ENCODE results near the gene CDKN2D. TPM values are rescaled to one million over a fixed set of nuclear protein-coding genes. Genes with fewer than 3 reads are reported as not detected.
"Not testable (repeated sequence)": the region's sequence is repeated elsewhere in the genome, so short reads cannot be mapped to it uniquely, and the experiment has no call there.

The CDKN2D gene
- total and polyA plus RNA-seq, 2 of the 8 experiments (the other 6 are each of a cell fraction or from before 2014, with no cell fraction given) = 3.0 to 4.0 TPM

DNA sequence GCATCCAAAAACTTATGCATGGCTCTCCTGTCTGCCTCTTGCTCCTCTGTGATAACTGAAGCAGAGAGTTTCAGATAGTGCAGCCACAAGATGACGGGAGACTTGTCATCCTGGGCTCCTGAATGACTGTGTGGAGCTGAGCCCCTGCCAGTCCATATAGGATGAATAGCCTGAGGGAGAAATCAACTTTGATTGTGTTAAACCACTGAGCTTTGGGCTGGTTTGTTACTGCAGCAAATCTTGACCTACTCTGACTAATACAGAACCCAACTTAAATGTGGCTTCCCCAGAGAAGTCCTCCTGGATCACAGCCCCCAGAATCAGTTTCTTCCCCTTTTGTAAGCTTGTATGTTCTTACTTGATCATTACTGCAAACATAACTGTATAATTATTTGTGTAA is 36.3 kb downstream of the CDKN2D start (continued):
- TF ChIP-seq, protein P1, sequence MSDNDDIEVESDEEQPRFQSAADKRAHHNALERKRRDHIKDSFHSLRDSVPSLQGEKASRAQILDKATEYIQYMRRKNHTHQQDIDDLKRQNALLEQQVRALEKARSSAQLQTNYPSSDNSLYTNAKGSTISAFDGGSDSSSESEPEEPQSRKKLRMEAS (IDR thresholded peaks at IDR 0.05) = no peak
- no peak for TF ChIP-seq TBP (IDR thresholded peaks at IDR 0.05; ENCODE audit: low read depth, low read length)
- no peak for TF ChIP-seq POLR2AphosphoS5 (IDR thresholded peaks at IDR 0.05; ENCODE audit: low read depth, low read length)
- TF ChIP-seq PHF8 (conservative IDR thresholded peaks at IDR 0.05; ENCODE audit: low read depth, low read length) = no peak

DNA sequence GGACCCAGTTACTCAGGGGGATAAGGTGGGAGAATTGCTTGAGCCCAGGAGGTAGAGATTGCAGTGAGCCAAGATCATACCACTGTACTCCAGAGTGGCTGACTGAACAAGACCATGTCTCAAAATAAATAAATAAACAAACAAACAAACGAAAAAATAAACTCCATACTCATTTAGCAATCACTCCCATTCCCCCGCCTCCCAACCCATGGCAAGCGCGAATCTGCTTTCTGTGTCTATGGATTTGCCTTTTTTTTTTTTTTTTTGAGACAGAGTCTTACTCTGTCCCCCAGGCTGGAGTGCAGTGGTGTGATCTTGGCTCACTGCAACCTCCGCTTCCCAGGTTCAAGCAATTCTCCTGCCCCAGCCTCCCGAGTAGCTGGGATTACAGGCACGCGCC is 41.9 kb downstream of the CDKN2D start:
- H3K23me2 ChIP-seq (ENCODE audit: low read depth, low read length); H3K4me2 ChIP-seq (ENCODE audit: insufficient read depth in 1 of 2, low read depth in 2 of 2, low read length in 2 of 2); H2AFZ ChIP-seq (ENCODE audit: low read length); H3K18ac ChIP-seq (ENCODE audit: extremely low read depth, low read length); H3K27ac ChIP-seq (ENCODE audit: low read depth, low read length); H3K56ac ChIP-seq (replicated peaks; ENCODE audit: insufficient read length, low read depth, low read length); H2BK120ac ChIP-seq (replicated peaks; ENCODE audit: low read depth, low read length); H2BK15ac ChIP-seq (ENCODE audit: low read length); H3K27me3 ChIP-seq (replicated peaks in 1 of 4; ENCODE audit: control insufficient read depth in 3 of 4, extremely low read depth in 1 of 4, insufficient read depth in 3 of 4, low read length in 3 of 4); FAIRE-seq; H2BK20ac ChIP-seq (ENCODE audit: low read length); H2BK5ac ChIP-seq (ENCODE audit: low read depth, low read length); H3K14ac ChIP-seq (ENCODE audit: insufficient read length); H3K36me3 ChIP-seq (ENCODE audit: control insufficient read depth in 2 of 4, insufficient read depth in 4 of 4, low read length in 3 of 4); H3K23ac ChIP-seq (ENCODE audit: insufficient read length); H4K20me1 ChIP-seq (replicated peaks in 1 of 2; ENCODE audit: control insufficient read depth in 1 of 2, insufficient read depth in 2 of 2, low read length in 2 of 2); H4K91ac ChIP-seq (replicated peaks; ENCODE audit: insufficient read length, low read length); H3K79me2 ChIP-seq (ENCODE audit: control insufficient read depth in 1 of 2, insufficient read depth in 2 of 2, low read length in 2 of 2); POLR2A ChIA-PET (ENCODE audit: partially characterized antibody); H2AK5ac ChIP-seq (ENCODE audit: low read depth, low read length); H2BK12ac ChIP-seq (ENCODE audit: low read depth, low read length); H3K9me3 ChIP-seq (ENCODE audit: insufficient read depth in 2 of 2, low read depth in 1 of 2, low read length in 1 of 2); H3K79me1 ChIP-seq (ENCODE audit: low read depth, low read length); H3K9ac ChIP-seq (replicated peaks in 1 of 4; ENCODE audit: extremely low read depth in 1 of 4, low read depth in 3 of 4, low read length in 3 of 4); H4K5ac ChIP-seq (ENCODE audit: insufficient read length, low read depth, low read length); H3K4ac ChIP-seq (replicated peaks; ENCODE audit: insufficient read length, low read depth, low read length); H3K4me3 ChIP-seq (ENCODE audit: extremely low read depth in 1 of 4, insufficient read depth in 2 of 4, low read depth in 3 of 4, low read length in 4 of 4); DNase-seq (ENCODE audit: low read depth in 1 of 2, low spot score in 2 of 2); H4K8ac ChIP-seq (ENCODE audit: extremely low read depth, insufficient read depth, low read length); H3K4me1 ChIP-seq (replicated peaks in 1 of 4; ENCODE audit: control insufficient read depth in 3 of 4, insufficient read depth in 4 of 4, low read length in 3 of 4): not testable (repeated sequence)
- CTCF ChIA-PET (ENCODE audit: partially characterized antibody) = interaction anchor here (1.0 to 1.2 kb wide), 2 partner anchors 10 to 20 kb away, joined by 3 to 4 read pairs; partner anchors contain the start of gene S1PR5
- WGBS, 2 experiments (ENCODE audit: extremely low coverage in 1 of 2, insufficient coverage in 1 of 2, insufficient read length in 1 of 2, insufficient replicate concordance in 2 of 2, low coverage in 1 of 2, low lambda C conversion rate in 2 of 2, missing lambda C conversion rate in 1 of 2) = 97% methylated on average over 8 of the region's 8 CpGs; no CpG with 5 or more reads in 1 of the 2 experiments

All from H1 (cell line).